ENCODE data around the gene ITPR1.
A peak's percentile ranks its signal among the peaks of the same experiment; 100 is the strongest.

The ITPR1 gene

GRCh38 chr3:4672725-4673275, 179.7 kb downstream of the ITPR1 start:
- no peak for TF ChIP-seq CTCF (IDR thresholded peaks at IDR 0.05; ENCODE audit: low read depth, low read length)
- no peak for DNase-seq (ENCODE audit: low read depth in 2 of 2)
- H3K4me3 ChIP-seq (replicated peaks in 1 of 2; ENCODE audit: low read depth in 2 of 2, low read length in 2 of 2) = no peak overlapping the region

GRCh38 chr3:4674216-4674615, 181.1 kb downstream of the ITPR1 start:
- peak; percentile 72 to 78 for DNase-seq (ENCODE audit: low read depth in 2 of 2)
- no peak overlapping the region for H3K4me3 ChIP-seq (replicated peaks in 1 of 2; ENCODE audit: low read depth in 2 of 2, low read length in 2 of 2)
- no peak for TF ChIP-seq CTCF (IDR thresholded peaks at IDR 0.05; ENCODE audit: low read depth, low read length)

- no peak for TF ChIP-seq CTCF (IDR thresholded peaks at IDR 0.05; ENCODE audit: low read depth, low read length)
- DNase-seq (ENCODE audit: low read depth in 2 of 2) = no peak
- no peak overlapping the region for H3K4me3 ChIP-seq (replicated peaks in 1 of 2; ENCODE audit: low read depth in 2 of 2, low read length in 2 of 2)
Observed at GRCh38 chr3:4675704-4676103, 182.6 kb downstream of the ITPR1 start.

GRCh38 chr3:4678320-4678719, 185.2 kb downstream of the ITPR1 start:
- no peak for TF ChIP-seq CTCF (IDR thresholded peaks at IDR 0.05; ENCODE audit: low read depth, low read length)
- DNase-seq (ENCODE audit: low read depth in 2 of 2) = no peak
- no peak overlapping the region for H3K4me3 ChIP-seq (replicated peaks in 1 of 2; ENCODE audit: low read depth in 2 of 2, low read length in 2 of 2)

GRCh38 chr3:4680227-4680691, 187.1 kb downstream of the ITPR1 start:
- no peak for DNase-seq (ENCODE audit: low read depth in 2 of 2)
- no peak for TF ChIP-seq CTCF (IDR thresholded peaks at IDR 0.05; ENCODE audit: low read depth, low read length)
- H3K4me3 ChIP-seq (replicated peaks in 1 of 2; ENCODE audit: low read depth in 2 of 2, low read length in 2 of 2) = no peak overlapping the region

GRCh38 chr3:4680871-4681300, 187.7 kb downstream of the ITPR1 start:
- peak; percentile 13 to 24 for DNase-seq (ENCODE audit: low read depth in 2 of 2)
- no peak overlapping the region for H3K4me3 ChIP-seq (replicated peaks in 1 of 2; ENCODE audit: low read depth in 2 of 2, low read length in 2 of 2)
- TF ChIP-seq CTCF (IDR thresholded peaks at IDR 0.05; ENCODE audit: low read depth, low read length) = no peak

- TF ChIP-seq CTCF (IDR thresholded peaks at IDR 0.05; ENCODE audit: low read depth, low read length) = no peak
- no peak for DNase-seq (ENCODE audit: low read depth in 2 of 2)
- no peak overlapping the region for H3K4me3 ChIP-seq (replicated peaks in 1 of 2; ENCODE audit: low read depth in 2 of 2, low read length in 2 of 2)
Observed at GRCh38 chr3:4681301-4681700, 188.2 kb downstream of the ITPR1 start.

Measured in cardiac fibroblast (primary cell).